Nephron (organoid): ENCODE results near the gene CEP164.

Source experiments
- H3K27ac Mint-ChIP-seq, 3 experiments: 2 replicates each; pipeline ENCODE4 v1.8.0; 2020; ENCODE audit warnings: mixed read lengths in 3 of 3, mild to moderate bottlenecking in 2 of 3, moderate library complexity in 1 of 3
- H3K27me3 Mint-ChIP-seq: 2 replicates; pipeline ENCODE4 v1.8.0; 2021; ENCODE audit warnings: low read depth, mild to moderate bottlenecking, moderate library complexity, mixed read lengths
- H3K36me3 Mint-ChIP-seq: 2 replicates; pipeline ENCODE4 v1.8.0; 2020; ENCODE audit warnings: low read depth, mixed read lengths
- H3K4me1 Mint-ChIP-seq: 2 replicates; pipeline ENCODE4 v1.8.0; 2020; ENCODE audit warnings: mixed read lengths
- H3K4me3 Mint-ChIP-seq, 3 experiments: 2 replicates each; pipeline ENCODE4 v1.8.0; 2020; ENCODE audit warnings: mild to moderate bottlenecking in 3 of 3, mixed read lengths in 3 of 3, moderate library complexity in 2 of 3
- H3K9me3 Mint-ChIP-seq: 2 replicates; pipeline ENCODE4 v1.8.0; 2020; ENCODE audit warnings: mixed read lengths
- CTCF ChIP-seq, 3 experiments: fragments of 200-600 bp; sonication (generic); IDR thresholded peaks; one replicate each; pipeline ENCODE4 v1.5.0; 2021; ENCODE audit warnings: antibody characterized with exemption in 3 of 3; ENCODE audit not compliant: unreplicated experiment in 3 of 3

The CEP164 gene

GRCh38 chr11:117443266-117444186, 115.9 kb downstream of the CEP164 start:
- Mint-ChIP-seq H3K27me3 (peaks cover 36% of the 10 kb centered on the region), H3K27ac (peak overlapping the region in 2 of 3 experiments; percentile 27 to 30), H3K36me3 (peaks cover 4% of the 10 kb centered on the region), H3K4me3 (peak overlapping the region; percentile 32 to 64 (median 62)), H3K9me3 (peaks cover 2% of the 10 kb centered on the region), H3K4me1 (peaks cover 16% of the 10 kb centered on the region)
- peak; percentile 70 to 81 (median 75) for TF ChIP-seq CTCF (IDR thresholded peaks at IDR 0.05; ENCODE audit: unreplicated experiment in 3 of 3)

GRCh38 chr11:117444256-117444655, 116.6 kb downstream of the CEP164 start:
- H3K36me3 Mint-ChIP-seq, result peaks cover 4% of the 10 kb centered on the region
- H3K4me3 Mint-ChIP-seq, result no peak overlapping the region
- peaks cover 16% of the 10 kb centered on the region for H3K4me1 Mint-ChIP-seq
- TF ChIP-seq CTCF (IDR thresholded peaks at IDR 0.05; ENCODE audit: unreplicated experiment in 3 of 3), result no peak
- peaks cover 2% of the 10 kb centered on the region for H3K9me3 Mint-ChIP-seq
- no peak overlapping the region for H3K27ac Mint-ChIP-seq
- peaks cover 32% of the 10 kb centered on the region for H3K27me3 Mint-ChIP-seq

GRCh38 chr11:117444711-117445658, 117.3 kb downstream of the CEP164 start:
- Mint-ChIP-seq H3K9me3 (peaks cover 2% of the 10 kb centered on the region), H3K4me3 (no peak overlapping the region), H3K27ac (no peak overlapping the region), H3K36me3 (peaks cover 4% of the 10 kb centered on the region), H3K27me3 (peaks cover 33% of the 10 kb centered on the region), H3K4me1 (peaks cover 16% of the 10 kb centered on the region)
- no peak for TF ChIP-seq CTCF (IDR thresholded peaks at IDR 0.05; ENCODE audit: unreplicated experiment in 3 of 3)

- Mint-ChIP-seq H3K27me3 (peaks cover 27% of the 10 kb centered on the region), H3K27ac (no peak overlapping the region), H3K9me3 (peaks cover 14% of the 10 kb centered on the region), H3K4me1 (peaks cover 8% of the 10 kb centered on the region), H3K4me3 (no peak overlapping the region), H3K36me3 (peaks cover 12% of the 10 kb centered on the region)
- TF ChIP-seq CTCF (IDR thresholded peaks at IDR 0.05; ENCODE audit: unreplicated experiment in 3 of 3), result no peak
These were observed 121.5 kb downstream of the CEP164 start for GRCh38 chr11:117449111-117449693.

GRCh38 chr11:117453886-117454563, 126.4 kb downstream of the CEP164 start:
- no peak for TF ChIP-seq CTCF (IDR thresholded peaks at IDR 0.05; ENCODE audit: unreplicated experiment in 3 of 3)
- peaks cover 24% of the 10 kb centered on the region for H3K36me3 Mint-ChIP-seq
- no peak overlapping the region for H3K27ac Mint-ChIP-seq
- H3K9me3 Mint-ChIP-seq, result peaks cover 23% of the 10 kb centered on the region
- peaks cover 4% of the 10 kb centered on the region for H3K4me1 Mint-ChIP-seq
- peaks cover 18% of the 10 kb centered on the region for H3K27me3 Mint-ChIP-seq
- H3K4me3 Mint-ChIP-seq, result no peak overlapping the region
